Activated T-cell treated with anti-CD3 and anti-CD28 coated beads for 24 hours (primary cell): ENCODE data around the gene NPDC1.
A peak's percentile ranks its signal among the peaks of the same experiment; 100 is the strongest.
"Not testable (repeated sequence)": the region's sequence is repeated elsewhere in the genome, so short reads cannot be mapped to it uniquely, and the experiment has no call there.

Source experiments
- DNase-seq: peaks from one replicate; pipeline ENCODE4 v3.0.0-alpha.2; 2020; ENCODE audit warnings: low read depth

Gene NPDC1

DNA sequence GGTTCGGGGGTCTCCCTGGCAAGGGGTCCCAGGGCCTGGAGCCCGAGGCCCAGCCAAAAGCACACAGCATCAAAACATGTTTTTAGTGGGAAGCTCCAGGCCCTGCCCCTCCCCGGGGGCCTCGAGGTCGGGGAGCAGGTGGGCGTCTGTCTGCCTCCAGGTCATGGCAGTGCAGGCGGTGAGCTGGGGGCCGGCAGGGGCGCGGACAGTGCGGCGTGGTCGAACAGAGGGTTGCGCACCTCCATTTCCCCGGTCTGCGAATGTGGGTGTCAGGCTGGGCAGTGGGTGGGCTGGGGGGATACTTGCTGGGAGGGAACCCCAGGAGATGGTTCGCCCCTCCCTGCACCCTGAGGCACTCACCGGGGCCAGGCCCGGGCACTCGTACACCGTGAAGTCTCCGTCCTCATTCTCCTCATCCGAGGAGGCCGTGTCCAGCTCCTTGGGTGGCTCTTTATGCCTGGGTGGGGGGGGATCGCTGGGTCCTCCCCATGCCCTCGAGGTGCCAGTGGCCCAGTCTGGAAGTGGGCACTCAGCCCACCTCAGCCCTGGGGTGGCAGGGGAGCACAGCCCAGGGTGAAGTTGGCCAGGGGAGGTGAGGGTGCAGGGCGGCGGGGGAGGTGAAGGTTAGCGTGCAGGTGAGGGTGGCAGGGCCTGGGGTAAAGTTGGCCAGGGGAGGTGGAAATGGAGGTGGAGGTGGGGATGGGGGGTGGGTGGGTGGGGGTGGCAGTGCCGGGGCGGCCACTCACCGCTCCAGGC lies 6.2 kb downstream of the NPDC1 start:
- DNase-seq = no peak

DNA sequence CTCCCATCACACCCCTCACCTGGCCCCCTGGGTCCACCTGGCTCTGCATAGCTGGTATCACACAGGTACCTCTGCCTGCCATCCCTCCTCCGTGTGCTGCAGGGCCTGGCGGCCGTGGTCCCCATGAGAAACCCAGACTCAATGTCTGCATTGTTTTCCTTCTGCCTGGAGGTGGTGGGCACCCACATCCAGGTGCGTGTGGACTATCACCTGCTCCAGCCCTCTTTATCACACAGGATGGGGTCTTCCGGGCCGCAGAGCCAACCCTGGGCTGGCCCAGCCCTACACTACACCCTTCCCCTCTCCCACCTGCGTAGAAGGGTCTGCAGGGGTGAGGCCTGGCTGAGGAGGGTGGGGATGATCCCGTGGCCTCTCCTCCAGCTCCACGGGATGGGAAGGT lies 7.1 kb downstream of the NPDC1 start:
- DNase-seq = no peak

DNA sequence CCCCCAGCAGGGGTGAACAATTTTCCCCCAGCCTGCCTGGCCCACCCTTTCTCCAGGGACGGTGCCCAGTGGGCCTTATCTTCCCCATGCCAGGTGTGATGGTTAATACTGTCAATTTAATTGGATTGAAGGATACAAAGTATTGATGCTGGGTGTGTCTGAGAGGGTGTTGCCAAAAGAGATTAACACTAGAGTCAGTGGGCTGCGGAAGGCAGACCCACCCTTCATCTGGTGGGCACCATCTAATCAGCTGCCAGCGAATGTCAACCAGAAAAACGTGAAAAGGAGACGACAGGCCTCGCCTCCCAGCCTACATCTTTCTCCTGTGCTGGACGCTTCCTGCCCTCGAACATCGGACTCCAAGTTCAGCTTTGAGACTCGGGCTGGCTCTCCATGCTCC lies 8.5 kb downstream of the NPDC1 start:
- DNase-seq = no peak

DNA sequence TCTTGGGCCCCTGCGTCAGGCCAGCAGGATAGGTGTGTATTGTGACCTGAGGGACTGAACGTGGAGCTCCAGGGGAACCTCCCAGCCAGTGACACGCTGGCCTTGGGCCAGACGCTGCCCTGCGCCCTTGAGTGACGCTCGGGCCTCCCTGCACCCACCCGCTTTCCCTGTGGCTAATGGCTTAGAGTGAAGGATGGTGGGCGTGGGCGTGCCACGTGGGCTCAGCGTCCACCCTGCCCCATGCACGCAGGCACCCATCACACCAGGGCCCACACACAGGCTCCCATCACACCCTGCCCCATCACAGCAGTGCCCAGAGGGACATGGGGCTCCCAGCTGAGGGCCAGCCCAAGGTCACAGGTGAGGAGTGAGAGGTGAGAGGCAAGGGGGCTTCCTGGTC lies 8.9 kb downstream of the NPDC1 start:
- DNase-seq = no peak

DNA sequence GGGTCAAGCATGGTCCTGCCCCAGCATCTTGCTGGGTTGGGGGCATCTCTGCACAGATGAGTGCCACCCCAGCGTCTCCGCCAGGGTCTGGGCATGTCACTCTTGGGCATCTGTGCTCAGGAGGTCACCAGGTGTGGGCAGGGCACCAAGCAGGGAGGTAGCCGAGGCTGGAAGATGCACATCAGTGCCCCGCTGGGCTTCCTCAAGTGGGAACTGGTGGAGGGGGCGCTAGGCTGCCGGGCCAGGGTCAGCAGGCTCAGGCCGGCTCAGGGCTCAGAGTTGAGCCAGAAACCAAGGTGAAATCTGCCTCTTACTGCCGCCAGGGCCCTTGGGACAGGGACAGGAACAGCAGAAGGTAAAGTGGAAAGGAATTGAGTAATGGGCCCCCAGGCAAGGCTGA lies 10.0 kb downstream of the NPDC1 start:
- DNase-seq = no peak

DNA sequence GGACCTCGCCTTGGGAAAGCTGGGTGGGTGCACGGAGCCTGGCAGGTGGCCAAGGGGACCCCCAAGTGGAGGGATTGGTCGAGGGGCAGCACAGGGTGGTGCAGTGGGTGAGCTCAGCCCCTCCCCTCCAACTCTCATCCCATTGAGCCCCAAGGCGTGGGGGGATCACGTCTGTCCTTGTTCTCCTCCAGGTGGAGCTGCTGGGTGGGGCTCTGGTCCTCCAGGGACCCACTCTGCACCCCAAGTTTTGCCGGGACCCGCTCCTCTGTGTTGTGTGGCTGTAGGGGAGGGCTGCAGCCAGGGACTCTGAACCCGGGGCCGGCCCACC lies 10.5 kb downstream of the NPDC1 start:
- no peak for DNase-seq

DNA sequence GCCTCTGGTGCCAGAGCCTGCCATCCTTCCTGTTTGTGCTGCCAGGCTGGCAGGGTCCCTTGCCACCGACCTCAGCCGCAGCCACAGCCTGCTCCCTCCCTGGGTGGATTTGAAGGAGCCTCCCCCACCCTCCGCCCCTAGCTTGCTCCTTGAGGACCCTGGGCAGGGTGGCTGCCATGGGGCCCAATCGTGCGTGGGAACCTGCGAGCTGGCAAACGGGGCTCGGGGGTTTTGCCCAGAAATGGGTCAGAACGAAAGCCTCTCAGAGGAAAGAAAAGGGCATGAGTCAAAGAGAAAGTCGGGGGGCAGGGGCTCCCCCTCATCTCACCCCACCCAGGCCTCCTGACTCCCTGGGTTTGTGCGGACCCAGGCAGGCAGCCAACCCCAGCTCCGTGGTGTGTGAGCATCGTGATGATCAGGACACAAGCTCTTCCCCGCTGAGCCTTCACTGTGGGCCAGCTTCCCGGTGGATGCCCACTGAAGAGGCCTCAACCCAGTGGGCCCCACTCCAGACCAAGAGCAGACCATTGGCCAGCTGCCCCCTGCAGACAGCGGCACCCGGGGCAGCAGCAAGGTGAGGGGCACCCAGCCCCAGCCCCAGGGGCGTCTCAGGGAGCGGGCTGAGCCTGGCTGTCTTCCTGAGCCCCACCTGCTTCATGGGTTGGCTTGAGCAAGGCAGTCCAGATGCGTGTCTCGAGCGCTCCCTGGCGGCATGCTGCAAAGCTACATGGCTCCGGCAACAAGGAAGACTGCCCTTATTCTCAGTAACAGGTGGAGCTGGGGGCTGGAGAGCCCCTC lies 11.1 kb downstream of the NPDC1 start:
- peak; percentile 80 for DNase-seq

DNA sequence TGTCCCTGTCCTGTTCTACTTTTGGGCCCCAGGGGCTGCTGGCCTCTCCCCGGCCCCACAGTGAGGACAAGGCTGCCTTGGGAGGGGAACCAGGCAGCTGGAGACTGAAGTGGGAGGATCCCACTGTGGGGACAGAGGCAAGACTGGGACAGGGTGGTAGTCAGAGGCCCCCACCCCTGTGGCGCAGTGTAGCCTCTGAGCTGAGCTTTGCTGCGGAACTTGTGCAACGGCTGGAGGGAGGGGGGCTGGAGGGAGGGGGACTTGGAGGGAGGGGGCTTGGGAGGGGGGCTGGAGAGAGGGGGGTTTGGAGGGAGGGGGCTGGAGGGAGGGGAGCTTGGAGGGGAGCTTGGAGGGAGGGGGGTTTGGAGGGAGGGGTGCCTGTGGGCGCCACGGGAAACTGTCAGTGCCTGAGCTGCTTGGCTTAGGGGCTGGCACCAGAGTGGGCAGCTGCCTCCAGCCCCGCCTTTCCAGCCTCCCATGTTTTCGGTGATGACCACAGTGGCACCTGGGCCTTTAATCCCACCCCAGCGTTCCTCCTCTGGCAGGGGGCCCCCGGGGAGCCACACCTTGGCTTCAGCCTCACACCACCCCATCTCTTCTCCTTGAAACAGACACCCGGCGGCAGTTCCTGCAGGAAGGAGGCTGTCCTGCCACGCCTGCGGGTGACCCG lies 11.8 kb downstream of the NPDC1 start:
- DNase-seq = no peak

DNA sequence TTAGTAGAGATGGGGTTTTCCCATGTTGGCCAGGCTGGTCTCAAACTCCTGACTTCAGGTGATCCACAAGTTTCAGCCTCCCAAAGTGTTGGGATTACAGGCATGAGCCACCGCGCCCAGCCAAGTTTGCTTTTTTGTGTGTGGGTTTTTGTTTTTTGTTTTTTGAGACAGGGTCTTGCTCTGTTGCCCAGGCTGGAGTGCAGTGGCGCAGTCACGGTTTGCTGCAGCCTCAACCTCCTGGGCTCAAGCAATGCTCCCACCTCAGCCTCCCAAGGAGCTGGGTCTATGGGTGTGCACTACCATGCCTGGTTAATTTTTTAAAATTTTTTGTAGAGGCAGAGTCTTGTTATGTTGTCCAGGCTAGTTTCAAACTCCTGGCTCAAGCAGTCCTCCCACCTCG lies 12.5 kb downstream of the NPDC1 start:
- DNase-seq = not testable (repeated sequence)

DNA sequence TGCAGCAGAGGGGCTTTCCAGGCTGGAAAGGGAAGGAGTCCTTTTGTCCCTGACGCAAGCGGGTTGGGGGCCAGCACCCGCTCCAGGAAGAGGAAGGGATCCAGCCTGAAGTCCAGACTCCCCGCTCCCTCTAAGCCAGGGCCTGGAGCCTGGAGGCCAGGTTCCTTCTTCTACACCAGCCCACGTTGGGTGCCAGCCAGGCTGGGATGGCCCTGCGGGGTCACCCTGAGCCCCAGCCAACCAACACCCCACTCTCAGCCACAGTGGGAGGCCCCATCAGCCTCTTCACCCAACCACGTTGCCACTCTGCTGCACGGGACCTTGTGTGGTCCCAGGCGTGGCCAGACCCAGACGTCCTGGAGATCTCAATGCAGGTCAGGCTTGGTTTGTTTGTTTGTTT lies 13.1 kb downstream of the NPDC1 start:
- no peak for DNase-seq

DNA sequence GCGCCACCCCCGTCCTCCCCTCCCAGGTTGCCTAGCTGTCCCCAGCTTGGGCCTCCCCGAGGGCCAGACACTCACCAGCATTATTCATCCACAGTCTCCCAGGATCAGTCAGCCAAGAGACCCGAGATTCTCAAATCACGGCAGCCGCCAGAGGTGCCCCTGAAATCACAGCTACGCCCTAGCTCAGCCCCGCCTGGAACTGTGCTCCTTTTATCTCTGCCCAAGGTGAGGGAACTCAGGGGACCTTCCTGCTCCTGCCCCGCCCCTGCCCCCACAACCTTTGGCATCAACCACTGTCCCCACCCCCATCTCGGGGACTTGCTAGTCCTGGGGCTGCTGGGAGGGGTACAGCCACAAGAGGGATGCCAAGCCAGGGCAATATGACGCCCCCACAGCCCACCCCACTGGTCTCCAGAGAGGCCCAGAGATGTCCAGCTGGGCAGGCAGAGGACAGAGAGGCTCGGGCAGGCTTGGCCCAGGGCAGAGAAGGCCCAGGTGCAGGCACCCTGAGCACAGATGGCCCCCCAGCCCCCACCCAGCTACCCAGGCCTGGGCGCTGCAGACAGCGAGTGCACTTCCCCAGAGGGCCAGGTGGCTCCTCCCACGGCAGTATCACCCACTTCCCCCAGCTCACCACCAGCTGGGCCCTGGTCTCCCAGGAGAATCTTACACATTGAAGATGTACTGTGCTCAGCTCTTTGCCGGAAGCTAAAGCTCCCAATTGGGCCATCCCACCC lies 13.9 kb downstream of the NPDC1 start, which contains the start of gene FUT7:
TSS of gene FUT7 (minus strand) at position 185 of the 737 bp plus-strand sequence. CDS start at position 88, 97 bp downstream.
- peak; percentile 23 for DNase-seq

DNA sequence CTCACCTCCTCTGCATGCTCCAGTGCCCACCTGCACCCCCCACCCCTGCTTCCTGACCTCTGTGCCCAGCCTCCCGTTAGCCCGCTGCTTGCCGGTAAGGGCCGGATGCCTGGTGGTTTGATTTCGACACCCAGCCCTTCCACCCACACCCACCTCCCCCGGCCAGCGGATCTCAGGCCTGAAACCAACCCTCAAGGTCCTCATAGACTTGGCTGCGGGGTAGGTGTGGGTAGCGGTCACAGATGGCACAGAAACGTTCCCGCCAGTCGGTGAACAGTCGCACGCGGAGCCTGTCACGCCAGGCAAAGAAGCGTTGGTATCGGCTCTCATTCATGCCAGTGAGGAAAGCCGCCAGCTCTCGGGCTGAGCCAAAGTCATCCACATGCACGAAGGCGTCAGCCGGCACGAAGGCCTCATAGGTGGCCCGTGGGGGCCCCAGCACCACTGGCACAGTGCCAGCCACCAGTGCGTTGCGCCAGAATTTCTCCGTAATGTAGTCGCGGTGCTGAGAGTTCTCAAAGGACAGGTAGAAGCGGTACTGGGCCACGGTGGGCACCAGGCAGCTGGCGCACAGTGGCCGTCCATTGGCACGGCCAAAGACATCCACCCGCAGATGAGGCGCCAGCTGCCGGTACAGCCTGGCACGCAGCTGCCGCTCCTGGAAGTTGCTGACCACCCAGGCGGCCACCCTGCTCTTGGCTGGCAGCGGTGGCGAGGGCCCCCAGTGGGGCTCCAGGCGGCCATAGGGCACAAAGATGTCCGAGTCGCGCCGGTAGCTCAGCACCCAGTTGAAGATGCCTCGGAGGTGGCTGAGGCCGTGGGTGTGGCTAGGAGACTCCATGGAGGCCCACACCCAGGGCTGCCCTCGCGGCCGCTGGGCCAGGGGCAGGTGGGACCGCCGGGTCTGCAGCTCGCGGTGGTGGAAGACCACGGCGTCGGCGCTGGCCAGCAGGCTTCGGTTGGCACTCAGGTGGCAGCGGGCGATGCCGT lies 15.1 kb downstream of the NPDC1 start:
- DNase-seq = no peak

DNA sequence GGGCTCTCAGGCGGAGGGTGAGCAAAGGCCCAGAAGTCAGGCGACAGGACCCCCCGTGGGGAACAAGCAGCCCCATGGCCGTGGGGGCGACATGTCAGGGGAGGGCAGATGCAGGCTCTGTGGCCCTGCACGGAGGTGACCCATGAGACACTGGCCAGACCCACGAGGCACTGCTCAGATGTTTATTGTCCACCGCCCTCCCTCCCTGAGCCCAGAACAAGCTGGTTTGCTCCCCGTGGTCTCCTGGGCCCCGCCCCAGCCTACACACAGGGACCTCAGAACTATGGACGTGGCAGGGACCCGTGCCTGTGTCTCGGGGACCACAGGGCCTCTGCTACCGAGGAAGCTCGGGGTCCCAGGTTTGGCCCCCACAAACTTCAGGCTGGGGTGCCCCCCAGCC lies 16.0 kb downstream of the NPDC1 start:
- DNase-seq = no peak

DNA sequence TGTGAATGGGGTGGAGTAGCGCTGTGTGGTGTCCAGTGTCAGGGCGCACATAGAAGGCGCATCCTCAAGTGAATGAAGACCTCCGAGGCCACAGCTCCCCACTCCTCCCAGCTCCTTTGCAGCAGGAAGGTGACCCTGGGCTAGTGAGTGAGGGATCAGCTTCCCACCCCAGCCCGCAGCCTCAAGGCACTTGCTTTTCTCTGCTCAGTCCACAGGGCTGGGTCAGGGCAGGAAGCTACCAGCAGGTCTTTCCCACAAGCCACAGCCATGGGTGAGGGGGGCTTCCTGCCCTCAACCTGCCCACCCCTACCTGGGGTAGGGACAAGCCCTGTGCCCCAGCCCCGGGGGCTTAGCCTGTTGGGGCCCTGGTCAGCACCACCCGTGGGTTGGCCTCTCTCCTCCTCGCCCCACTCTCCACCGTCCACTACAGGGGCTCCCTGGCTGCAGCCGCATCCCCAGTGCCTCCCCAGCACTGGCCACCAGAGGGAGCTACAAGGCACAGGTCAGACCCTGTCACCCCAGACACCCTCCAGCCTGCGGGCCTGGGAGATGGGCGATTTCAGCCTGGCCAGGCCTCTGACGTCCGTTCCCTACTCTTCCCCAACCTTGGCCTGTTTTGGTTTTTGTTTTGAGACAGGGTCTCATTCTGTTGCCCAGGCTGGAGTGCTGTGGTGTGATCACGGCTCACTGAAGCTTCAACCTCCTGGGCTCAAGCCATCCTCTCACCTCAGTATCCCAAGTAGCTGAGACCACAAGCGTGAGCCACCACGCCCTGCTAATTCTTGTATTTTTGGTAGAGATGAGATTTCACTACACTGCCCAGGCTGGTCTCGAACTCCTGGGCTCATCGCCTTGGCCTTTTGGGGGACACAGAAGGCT lies 16.7 kb downstream of the NPDC1 start:
- peak; percentile 60 for DNase-seq

DNA sequence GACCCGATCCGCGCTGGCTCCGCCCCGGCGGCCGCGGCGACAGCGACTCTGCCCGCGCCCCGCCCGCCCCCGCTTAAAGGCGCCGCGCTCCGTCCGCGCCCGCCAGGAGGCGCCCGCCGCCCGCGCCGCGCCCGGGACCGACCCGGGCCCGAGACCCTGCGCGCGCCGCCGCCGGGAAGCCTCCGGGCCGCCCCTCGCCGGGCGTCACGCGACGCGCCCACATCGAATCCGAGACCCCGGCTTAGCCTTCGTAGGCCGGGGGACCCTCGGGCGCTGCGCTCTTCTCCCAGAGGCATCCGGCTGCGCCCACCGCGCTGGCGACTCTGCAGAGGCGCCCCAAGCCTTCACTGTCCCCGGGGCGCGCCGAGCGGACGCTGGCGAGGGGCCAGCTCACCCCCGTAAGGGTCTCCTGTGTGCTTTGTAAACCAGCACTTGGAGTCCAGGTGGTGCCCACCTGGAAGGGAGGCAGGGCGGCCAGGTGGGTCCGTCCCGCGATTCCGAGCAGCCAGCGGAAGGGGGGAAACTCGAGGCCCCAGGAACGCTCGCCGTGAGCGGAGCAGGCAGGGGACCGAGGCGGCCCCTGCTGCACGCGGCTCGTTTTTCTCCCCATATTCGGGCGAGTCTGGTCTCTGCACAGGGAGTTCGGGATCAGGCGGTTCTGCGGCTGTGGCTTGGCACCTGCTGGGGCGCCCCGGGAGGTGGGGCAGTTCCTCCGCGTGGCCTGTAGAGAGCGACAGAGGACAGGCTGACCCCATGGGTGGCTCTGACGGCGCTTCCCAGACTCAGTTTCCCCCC lies 17.5 kb downstream of the NPDC1 start:
- peak; percentile 51 for DNase-seq

DNA sequence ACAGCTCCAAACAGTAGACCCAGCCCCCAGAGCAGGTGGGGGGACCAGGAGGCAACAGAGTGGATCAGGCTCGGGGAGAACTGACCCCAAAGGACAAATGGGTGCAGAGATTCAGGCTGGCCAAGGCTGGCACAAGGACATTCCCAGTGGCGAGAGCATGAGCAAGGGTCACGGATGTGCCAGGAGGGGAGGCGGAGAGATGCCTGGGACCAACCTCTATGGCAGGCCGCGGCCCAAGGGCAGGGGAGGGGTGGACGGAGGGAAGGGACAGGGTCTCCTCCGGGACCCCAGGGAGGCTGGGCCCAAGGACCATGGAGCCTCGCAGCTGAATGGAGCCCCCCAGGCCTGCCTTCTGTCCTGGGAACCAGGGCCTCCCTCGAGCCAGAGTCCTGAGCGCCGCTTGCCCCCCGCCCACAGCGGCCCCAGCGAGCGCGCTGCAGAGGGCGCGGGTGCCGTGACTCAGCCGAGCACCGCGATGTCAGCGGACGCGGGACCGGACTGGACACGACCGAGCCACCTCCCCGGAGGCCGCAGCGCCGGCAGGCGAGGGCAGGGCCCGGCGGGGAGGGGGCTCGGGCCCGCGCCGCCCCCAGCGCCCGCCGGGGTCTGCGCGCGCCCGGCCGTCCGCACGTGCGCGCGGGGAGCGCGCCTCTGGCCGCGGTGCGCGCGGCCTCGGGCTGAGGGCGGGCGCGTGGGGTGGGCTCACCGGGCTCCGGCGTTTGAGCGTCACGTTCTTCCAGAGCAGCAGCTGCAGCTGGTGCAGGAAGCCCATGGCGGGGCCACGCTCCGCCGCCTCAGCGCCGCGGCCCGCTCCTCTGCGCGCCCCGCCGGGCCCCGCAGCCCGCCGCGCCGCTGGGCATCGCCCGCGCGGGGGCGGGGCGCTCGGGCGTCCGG lies 18.4 kb downstream of the NPDC1 start, which contains the start of gene ABCA2:
TSS of gene ABCA2 (minus strand) at position 869 of the 894 bp plus-strand sequence. CDS start at position 772, 97 bp downstream.
- no peak for DNase-seq

DNA sequence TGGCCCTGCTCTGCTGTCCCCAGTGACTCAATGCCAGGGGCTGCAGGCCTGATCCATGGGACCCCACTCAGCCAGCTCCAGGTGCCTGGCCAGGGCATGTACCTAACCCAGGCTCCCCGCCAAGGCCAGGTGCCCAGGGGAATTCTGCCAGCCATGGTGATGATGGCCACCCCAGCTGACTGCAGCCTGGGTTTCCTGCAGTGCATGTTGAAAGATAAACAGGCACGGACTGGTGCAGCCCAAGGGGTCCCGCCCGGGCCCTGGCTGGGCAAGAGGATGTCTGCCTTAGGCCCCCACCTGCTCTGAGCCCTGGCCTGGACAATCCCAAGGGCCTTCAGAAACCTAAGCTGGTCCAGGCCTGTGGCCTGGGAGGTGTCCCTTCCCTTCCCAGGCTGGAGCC lies 19.1 kb downstream of the NPDC1 start:
- DNase-seq = no peak

DNA sequence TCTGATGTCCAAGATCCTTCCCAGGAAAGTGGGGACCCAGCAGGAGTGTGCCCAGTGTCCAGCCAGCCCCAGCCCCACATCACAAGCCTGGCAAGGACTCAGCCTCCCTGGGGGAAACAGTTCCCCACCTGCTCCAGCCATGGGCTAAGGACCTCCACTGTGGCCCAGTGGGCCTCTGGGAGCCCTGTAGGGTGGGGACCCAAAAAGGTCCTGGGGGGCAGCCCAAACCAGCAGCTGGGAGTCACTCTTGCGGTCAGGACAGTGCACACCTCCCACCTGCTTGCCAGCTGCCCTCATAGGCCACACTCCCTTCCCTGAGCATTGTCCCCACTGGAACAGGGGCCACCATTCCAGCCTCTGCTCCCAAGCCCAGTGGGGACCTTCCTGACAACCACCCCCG lies 19.6 kb downstream of the NPDC1 start:
- no peak for DNase-seq
